GM13977 (cell line): ENCODE results near the gene LYSMD2.

ENCODE experiments used
- DNase-seq: peaks from one replicate; pipeline ENCODE4 v3.0.0; 2012; ENCODE audit warnings: low spot score
- CTCF ChIP-seq: IDR thresholded peaks from 2 replicates; pipeline ENCODE4 v1.5.1; 2012; ENCODE audit warnings: mild to moderate bottlenecking, control low read depth; ENCODE audit not compliant: insufficient read depth; ENCODE audit errors: extremely low read depth, missing control alignments
- in situ Hi-C: fragments of 300-500 bp; cut with MboI; formaldehyde crosslinking; loops from one replicate; pipeline ENCODE4 v1.12.0; 2022; ENCODE audit warnings: low sequenced_read_pairs, low pct_unique_long_range_greater_than_20kb, mixed read lengths, inconsistent platforms; ENCODE audit not compliant: unreplicated experiment

Gene LYSMD2

GRCh38 chr15:51680321-51680720, 57.1 kb downstream of the LYSMD2 start:
- in situ Hi-C loops: no loop called here
- TF ChIP-seq CTCF: no peak
- DNase-seq: no peak

GRCh38 chr15:51678096-51678495, 59.4 kb downstream of the LYSMD2 start:
- in situ Hi-C loops: no loop called here
- DNase-seq: no peak
- TF ChIP-seq CTCF: no peak

- no peak for TF ChIP-seq CTCF
- DNase-seq: no peak
- in situ Hi-C loops: no loop called here
Observed at GRCh38 chr15:51677452-51677851, 60.0 kb downstream of the LYSMD2 start.

- in situ Hi-C loops: no loop called here
- DNase-seq: no peak
- no peak for TF ChIP-seq CTCF
Observed at GRCh38 chr15:51677021-51677420, 60.4 kb downstream of the LYSMD2 start.

- DNase-seq: no peak
- in situ Hi-C loops: no loop called here
- no peak for TF ChIP-seq CTCF
Observed at GRCh38 chr15:51675234-51675633, 62.2 kb downstream of the LYSMD2 start.
